Amygdala (tissue), 56 donors: ENCODE measurements around the gene LRMDA.

Experiments
- DNase-seq, 56 donors: peaks; one replicate each; lab custom pipeline; 2025; lab: John Stamatoyannopoulos, UW

LRMDA gene

GRCh38 chr10:76415554-76415953 is 984.1 kb downstream of the LRMDA start:
- DNase-seq, result no peak

- DNase-seq, result no peak
Observed at GRCh38 chr10:76416642-76417041, 985.2 kb downstream of the LRMDA start.

DNA sequence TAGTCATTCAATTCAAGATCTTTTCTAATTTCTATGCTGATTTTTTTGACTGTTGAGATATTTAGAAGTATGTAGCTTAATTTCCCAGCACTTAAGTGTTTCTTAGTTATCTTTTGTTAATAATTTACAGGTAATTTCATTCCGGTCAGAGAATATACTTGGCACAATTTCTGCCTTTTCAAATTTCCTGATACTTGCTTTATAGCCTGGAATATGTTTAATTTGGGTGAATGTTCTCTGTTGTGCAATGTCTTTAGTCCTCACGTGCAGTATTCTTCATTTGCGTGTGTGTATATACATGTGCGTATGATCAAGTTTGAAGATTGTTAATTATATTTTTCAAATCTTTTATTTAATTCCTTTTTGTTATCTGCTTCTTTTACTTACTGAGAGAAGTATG is 989.3 kb downstream of the LRMDA start:
- no peak for DNase-seq

DNA sequence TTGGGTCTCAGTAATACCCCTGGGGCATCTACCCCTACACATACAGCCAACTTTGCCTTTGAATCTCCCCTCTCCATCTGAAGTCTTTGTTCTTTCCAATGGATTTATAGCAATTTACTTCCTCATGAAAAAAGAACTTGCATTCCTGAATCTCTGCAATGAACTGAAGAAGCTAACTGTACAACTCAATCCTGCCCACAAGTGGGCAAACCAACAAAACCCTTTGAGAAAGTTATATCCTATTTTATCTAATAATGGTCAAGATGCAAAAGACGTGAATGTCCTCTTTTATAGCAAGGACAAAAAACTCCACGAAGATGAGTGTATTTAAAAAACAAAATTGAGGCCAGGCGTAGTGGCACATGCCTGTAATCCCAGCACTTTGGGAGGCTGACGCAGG is 991.3 kb downstream of the LRMDA start:
- DNase-seq, result no peak

- no peak for DNase-seq
Observed at GRCh38 chr10:76428551-76429367, 997.3 kb downstream of the LRMDA start.

DNA sequence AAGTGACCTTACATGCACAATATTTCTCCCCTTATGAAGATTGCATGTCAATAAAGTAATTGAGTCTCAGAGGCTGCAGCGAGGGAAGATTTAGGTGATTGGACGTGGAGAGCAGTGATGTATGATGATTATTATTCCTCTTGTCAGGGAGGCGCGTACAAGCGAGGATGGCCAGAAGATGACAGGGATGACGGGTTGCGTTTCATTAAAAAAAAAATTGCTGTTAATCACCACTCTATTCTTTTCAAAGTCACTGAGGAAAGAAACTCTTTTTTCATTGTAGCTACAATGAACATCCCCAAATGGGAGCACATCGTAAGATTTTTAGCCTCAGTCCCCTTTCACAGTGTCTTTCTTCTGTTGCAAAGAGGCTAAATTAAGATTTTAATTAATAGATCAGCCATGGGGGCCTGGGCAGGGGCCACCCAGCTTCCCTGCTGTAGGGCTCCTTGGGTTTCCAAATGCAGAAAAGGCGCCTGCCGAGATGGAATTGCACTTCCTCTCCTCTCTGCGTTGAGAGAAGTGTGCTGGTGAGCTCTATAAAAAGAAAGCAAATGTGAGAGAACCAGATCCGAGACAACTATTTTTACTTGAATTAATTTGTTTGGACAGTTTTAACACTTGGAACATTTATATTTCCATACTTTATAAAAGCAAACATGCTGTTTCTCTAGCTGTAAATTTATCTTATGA is 998.1 kb downstream of the LRMDA start:
- DNase-seq, result peak in 7 of 56 donors; percentile 1 to 21 (median 7)

DNA sequence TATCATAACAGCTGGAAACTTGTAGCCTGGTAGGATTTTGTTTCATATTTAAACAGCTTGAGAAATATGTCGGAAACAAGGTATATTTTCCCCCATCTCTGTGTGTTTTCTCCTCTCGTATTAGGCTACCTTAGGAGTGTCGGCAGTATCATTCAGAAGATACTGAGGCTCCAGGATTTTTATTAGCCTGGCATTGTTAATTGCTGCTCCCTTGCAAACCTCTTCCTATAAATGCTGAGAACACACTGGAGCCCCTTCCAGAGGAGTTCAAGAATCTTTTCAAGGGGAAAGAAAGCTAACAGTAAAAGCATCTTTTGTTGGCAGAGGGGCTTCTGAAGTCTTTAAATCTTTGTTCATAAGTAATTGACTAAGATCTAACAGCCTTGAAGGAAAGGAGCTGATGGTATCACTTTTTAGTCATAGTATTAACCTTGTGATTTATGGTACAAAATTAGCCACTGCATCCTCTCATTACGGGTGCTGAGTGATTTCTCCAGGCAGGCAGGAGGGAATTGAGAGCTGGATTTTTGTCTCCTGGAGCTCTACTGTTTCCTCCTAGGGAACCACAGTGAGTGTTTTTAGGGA is 998.7 kb downstream of the LRMDA start:
- DNase-seq, result no peak

DNA sequence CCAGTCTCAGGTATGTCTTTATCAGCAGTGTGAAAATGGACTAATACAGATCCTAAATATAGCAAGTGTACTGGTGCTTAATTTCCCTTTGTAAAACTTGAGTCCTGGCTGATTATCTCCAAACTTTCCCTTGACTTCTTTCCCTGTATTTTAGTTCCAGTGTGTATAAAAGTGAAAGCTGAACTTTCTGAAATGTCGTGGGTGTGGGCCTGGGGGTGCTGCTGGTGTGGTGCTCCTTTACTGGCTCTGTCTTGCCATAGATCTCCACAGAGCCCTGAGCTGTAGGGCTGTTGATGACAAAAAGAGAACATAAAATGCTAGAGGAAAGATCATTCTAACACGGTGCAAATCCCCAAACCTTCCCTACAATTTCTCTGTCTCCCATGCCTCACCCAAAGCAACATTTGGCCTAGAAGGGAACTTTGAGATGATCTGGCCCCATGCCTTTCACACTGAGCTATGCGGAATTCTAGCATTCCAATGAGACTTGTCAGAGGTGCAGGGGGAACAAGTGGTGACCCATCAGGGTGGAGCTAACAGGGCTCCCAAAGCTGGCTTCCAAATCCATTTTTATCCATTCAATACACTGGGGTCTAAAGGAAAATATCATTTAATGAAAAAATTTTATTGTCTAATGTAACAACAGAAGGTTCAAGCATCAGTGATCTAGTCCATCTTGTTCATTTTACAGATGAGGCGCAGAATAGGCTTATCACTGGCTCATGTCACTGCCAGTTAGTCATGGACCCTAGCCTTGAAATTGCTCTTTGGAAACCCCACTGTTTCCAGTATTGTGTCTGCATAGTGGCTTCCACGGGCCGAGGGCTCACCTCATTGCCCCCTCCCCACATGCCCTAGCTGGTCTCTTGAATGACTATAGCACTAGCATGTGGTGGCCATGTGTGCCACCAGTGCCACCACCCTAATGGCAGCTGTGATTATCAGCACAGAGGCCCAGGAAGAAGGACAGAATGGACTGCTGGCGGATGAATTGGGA is 1000.9 kb downstream of the LRMDA start:
- no peak for DNase-seq

DNA sequence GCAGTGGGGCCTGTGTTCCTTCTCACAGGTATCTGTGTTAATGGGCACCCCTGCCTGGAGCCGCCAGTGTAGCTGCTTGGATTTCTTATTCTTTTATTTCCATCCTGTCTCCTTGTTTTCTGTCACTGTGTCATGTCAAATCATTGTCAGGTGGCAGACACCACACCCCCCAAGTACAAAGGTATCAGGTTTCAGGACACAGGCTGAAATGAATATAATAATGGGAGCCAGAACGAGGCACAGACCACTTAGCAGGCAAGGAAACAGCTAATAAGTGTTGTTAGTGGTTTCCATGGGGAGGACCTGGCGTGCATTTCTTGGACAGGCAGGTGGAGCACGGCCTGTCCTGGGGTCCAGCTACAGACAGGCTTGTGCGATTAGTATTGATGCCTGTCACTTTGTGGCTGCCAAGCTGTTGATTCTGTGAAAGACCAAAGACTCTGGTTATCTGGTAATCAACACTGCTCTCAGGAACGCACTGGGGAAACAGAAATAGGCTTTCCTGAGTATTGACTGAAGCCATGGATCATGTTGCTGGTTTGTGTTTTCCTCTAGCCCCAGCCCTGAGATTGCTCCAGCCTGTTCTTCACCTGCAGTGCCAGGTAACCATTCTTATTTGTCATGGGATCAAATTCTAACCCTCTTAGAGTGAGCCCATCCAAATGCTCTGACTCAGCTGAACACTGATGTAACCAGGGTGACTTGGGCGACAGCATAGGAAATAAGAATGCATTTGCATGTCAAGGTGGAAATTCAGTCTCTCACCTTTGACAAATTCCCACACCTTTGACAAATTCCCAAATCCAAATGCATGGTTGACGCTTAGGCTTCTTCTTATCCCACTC is 1002.0 kb downstream of the LRMDA start:
- DNase-seq, result no peak

DNA sequence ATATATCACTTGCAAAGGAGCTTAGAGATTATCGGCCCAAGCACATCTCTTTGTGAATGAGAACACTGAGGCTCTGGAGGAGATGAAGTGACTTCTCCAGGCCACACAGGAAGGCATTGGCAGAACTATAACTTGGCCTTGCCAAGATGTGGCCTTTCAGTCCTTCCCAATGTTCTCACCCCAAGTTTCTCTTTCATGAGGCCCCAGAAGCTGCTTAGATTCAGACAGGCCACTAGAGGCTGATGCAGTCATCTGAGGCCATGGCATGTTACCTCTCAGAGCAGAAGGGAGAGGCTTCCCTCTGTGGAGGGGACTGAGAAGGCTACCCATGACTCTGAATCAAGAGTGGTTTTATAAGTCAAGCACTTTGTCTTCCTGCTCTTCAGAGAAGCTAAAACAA is 1003.7 kb downstream of the LRMDA start:
- no peak for DNase-seq

DNA sequence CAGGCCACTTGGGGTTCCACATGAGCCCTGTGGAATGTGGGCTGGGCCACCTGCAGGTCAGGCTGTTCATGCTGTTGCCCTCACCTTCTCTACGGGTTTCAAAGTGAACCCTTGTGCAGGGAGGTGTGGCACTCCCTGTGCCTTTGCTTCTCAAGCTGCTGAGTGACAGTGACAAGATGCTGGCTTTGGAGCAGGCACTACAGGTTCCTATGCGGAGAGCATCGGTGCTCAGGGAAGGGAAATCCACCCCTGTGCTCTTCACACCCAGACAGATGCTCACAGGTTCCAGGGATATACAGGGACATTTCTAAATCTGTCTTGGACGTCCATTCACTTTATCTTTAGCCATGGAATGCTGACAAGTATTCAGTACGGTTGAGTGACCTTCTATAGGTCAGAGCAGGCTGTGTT is 1005.0 kb downstream of the LRMDA start:
- no peak for DNase-seq

DNA sequence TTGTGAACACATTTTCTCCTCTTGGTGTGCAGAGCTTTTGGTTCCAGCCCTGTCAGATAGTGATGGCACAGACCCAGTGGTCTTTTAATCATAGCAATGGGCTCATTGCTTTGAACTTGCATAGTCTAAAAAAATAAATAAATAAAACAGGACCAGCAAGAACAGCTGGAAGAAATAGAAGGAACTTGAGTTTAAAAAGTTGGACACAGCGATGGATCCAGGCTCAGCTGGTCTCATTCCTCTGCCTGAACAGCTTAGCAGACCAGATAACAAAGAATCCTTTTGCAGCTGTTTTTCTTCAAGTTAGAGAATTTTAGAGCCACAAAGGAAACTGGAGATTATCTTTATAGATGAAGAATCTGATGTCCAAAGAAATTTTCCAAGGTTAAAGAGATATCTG is 1005.6 kb downstream of the LRMDA start:
- DNase-seq, result no peak

GRCh38 chr10:76440426-76440825 is 1009.0 kb downstream of the LRMDA start:
- no peak for DNase-seq

DNA sequence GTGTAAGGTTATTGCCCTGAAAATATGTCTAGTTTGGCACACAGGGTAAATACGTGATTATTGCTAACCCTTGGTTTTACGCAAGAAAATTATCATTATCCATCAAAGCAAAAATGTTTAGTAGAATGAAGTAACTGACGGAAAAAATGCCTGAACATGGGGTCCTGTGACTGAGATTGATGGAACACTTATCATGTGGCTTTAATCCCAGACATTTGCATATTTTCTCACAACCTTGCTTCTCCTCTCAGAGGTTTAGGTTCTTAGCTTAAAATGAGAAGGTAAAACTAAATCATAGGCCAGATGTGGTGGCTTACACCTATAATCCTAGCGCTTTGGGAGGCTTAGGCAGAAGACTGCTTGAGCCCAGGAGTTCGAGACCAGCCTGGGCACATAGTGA is 1010.7 kb downstream of the LRMDA start:
- DNase-seq, result no peak

DNA sequence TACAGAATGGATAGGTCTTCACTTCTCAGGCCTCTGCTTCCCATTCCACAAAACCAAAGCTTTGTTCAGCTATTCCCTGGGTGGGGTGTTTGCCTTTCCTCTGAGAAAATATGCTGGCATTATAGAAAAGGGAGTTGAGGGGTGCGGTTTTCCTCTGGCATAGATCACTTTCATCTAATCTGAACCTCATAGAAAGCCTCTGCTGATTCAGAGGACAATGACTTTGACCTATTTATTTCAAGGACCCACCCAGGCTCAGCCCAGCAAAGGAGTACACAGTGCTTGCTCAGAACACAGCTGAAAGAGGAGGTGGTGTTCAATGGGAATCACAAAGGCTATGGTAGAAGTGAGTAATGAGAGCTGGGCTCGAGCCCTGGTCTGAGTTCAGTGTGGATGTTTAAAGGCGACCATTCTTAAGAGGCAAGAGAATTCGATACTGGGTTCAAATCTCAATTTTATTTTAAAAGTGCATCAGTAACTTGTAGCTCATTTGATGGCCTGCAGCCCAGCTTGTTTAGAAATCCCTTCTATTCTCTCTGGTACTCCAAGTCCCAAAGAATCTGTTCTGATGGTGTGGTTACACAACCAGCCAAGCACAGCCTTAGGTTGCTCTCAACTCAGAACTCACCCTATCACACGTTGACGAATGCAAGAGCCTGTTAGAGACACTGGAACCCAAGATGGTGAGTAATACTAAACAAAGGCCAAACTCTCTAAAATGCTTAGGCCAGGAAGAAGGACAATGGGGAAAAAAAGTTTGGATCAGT is 1012.8 kb downstream of the LRMDA start:
- DNase-seq, result peak in 5 of 56 donors; percentile 8 to 23 (median 15)

DNA sequence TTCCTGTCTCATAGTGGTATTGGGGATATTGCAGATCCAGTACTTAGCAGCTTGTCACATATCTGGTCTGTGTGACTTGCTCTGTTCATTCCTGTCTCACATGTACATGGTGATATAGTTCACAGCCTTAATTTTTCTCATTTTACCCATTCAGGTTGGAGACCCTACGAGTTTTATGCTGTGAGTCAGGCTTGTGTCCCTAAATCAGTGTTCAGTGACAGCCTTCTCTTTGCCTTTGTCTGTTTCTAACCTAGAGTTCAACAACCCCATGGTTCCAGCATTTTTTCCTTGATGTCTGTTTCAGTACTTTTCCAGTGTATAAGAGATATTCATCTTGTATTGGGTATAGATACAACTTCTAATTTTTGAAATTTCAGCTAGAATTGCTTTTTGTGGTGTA is 1016.2 kb downstream of the LRMDA start:
- DNase-seq, result no peak

DNA sequence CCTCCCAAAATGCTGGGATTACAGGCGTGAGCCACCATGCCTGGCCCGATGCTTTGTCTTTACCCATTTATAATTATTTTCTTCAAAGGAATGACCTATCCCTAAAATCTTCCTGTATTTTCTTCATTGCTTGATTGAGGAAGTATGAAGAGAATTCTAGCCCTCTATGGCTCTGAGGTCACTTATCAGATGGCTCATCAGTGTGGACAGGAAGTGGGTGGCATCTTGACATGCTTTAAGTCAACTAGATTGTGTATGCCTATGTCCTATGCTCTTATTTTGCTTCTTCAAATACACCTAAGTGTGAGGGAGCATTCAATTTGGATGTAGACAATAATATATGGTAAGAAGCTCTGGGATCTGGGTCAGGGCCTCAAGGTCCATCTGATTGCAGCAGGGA is 1020.5 kb downstream of the LRMDA start:
- no peak for DNase-seq

GRCh38 chr10:76453332-76453731 is 1021.9 kb downstream of the LRMDA start:
- no peak for DNase-seq

- no peak for DNase-seq
Observed at GRCh38 chr10:76453997-76454396, 1022.6 kb downstream of the LRMDA start.
